Neural cell (in vitro differentiated cells): Measurements from ENCODE around the gene LTO1. TPM values are rescaled to one million over a fixed set of nuclear protein-coding genes. Genes with fewer than 3 reads are reported as not detected.

Experiments used
- H2AFZ ChIP-seq: fragments of 200-600, 300-800 bp; sonication (generic), shearing (Covaris generic); 2 replicates; pipeline ENCODE4 v1.6.0; 2014; ENCODE audit warnings: low read depth, mild to moderate bottlenecking, antibody characterized with exemption, low read length, moderate library complexity
- H3F3A ChIP-seq: fragments of 200-600 bp; shearing (Covaris generic); 2 replicates; pipeline ENCODE4 v1.6.1; 2016; ENCODE audit warnings: mild to moderate bottlenecking, moderate library complexity, mixed read lengths, antibody characterized with exemption, low read length; ENCODE audit not compliant: insufficient read depth, poor library complexity, severe bottlenecking
- H3K27ac ChIP-seq: fragments of 200-600, 300-800 bp; sonication (generic), shearing (Covaris generic); 2 replicates; pipeline ENCODE4 v1.5.1; 2014; ENCODE audit warnings: mild to moderate bottlenecking, low read length, moderate library complexity
- H3K27me3 ChIP-seq: fragments of 300-800, 200-600 bp; sonication (generic), shearing (Covaris generic); 2 replicates; pipeline ENCODE4 v1.6.0; 2014; ENCODE audit warnings: mild to moderate bottlenecking, low read depth, low read length, moderate library complexity; ENCODE audit not compliant: insufficient read depth
- H3K36me3 ChIP-seq: fragments of 300-800, 200-600 bp; sonication (generic), shearing (Covaris generic); 2 replicates; pipeline ENCODE4 v1.5.1; 2014; ENCODE audit warnings: mild to moderate bottlenecking, antibody characterized with exemption, low read length, moderate library complexity; ENCODE audit not compliant: insufficient read depth
- H3K4me2 ChIP-seq: fragments of 300-800, 200-600 bp; sonication (generic), shearing (Covaris generic); 2 replicates; pipeline ENCODE4 v1.6.0; 2014; ENCODE audit warnings: mild to moderate bottlenecking, low read length
- H3K4me3 ChIP-seq: fragments of 300-800, 200-600 bp; sonication (generic), shearing (Covaris generic); 2 replicates; pipeline ENCODE4 v1.5.1; 2014; ENCODE audit warnings: mild to moderate bottlenecking, low read length, moderate library complexity
- H3K79me2 ChIP-seq: fragments of 200-600 bp; shearing (Covaris generic); replicated peaks from 2 replicates; pipeline ENCODE4 v1.6.0; 2014; ENCODE audit warnings: mild to moderate bottlenecking, low read length, moderate library complexity; ENCODE audit not compliant: insufficient read depth
- H3K9ac ChIP-seq: fragments of 300-800, 200-600 bp; sonication (generic), shearing (Covaris generic); 2 replicates; pipeline ENCODE4 v1.6.1; 2016; ENCODE audit warnings: mild to moderate bottlenecking, low read length, mixed read lengths
- H3K9me2 ChIP-seq: fragments of 200-600 bp; shearing (Covaris generic); 2 replicates; pipeline ENCODE4 v1.6.1; 2016; ENCODE audit warnings: mild to moderate bottlenecking, low read length, mixed read lengths; ENCODE audit not compliant: insufficient read depth
- H3K9me3 ChIP-seq: fragments of 200-600, 300-800 bp; sonication (generic), shearing (Covaris generic); 2 replicates; pipeline ENCODE4 v1.6.1; 2016; ENCODE audit warnings: mild to moderate bottlenecking, mixed run types, low read length, moderate library complexity, mixed read lengths
- H4K20me1 ChIP-seq: fragments of 200-600 bp; shearing (Covaris generic); 2 replicates; pipeline ENCODE4 v1.6.1; 2016; ENCODE audit warnings: mild to moderate bottlenecking, mixed run types; ENCODE audit not compliant: insufficient read depth
- CTCF ChIP-seq: fragments of 450-650 bp; IDR thresholded peaks from 2 replicates; pipeline ENCODE4 v1.5.1; 2014; ENCODE audit warnings: antibody characterized with exemption, mild to moderate bottlenecking, moderate library complexity; ENCODE audit not compliant: poor library complexity, severe bottlenecking
- EZH2 ChIP-seq: fragments of 200-600, 300-800 bp; shearing (Covaris generic), sonication (generic); IDR thresholded peaks from 2 replicates; pipeline ENCODE4 v1.6.1; 2014; ENCODE audit warnings: antibody characterized with exemption, low read length, borderline replicate concordance, mild to moderate bottlenecking; ENCODE audit not compliant: insufficient read depth, poor library complexity, severe bottlenecking
- POLR2AphosphoS5 ChIP-seq: IDR thresholded peaks from 2 replicates; pipeline ENCODE4 v1.6.1; 2012
- RAD21 ChIP-seq: fragments of 450-650 bp; conservative IDR thresholded peaks from 2 replicates; pipeline ENCODE4 v1.6.1; 2014; ENCODE audit warnings: antibody characterized with exemption, mild to moderate bottlenecking, moderate library complexity
- polyA plus RNA-seq: library from polyadenylated mRNA; depleted of rRNA; stranded (reverse); fragments of >200 nt; gene quantifications from 2 replicates; pipeline ENCODE4 v1.2.3, GENCODE V29; 2014

Gene LTO1
- polyA plus RNA-seq, 1 donor from 2014 or later: 44.4 TPM

DNA sequence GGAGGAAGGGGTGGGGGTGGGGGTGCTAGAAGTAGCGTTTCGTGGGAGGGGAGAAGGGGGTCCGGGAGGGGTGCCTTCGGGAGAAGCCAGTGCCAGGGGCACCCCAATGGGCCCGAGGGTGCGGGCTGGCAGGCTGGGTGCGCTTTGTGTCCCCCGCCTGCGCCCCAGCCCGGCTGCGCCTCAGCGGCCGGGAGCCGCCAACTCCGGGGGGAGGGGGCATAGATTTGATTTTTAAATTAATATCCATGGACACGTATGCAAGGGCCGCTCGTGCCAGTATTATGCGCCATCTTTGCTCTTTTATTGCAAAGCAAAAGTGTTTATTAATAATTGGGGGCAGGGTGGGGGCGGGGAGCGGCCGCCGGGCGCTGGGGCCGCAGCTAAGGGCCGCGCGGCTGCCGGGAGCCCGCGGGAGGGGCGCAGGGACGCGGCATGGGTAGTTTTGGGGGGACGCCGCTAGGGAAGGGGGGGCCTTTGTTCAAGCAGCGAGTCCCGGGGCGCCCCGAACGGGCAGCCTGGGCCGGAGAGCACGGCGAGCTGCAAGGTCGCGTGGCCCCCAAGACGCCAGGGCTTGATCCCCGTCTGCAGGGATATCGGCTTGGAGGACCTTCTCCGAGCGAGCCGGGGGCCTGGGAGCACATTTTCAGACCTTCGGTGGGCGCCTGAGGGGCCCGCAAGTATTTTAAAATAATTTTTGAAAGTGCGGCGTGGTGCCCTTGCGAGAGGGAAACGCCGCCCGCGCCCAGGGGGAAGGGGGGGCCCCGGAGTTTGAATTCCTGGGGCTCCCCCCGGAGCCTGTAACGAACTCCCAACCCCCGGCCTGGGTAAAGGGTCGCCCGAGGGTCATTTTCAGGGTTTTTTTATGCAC, 33.2 kb downstream of the LTO1 start:
- no peaks in the 10 kb centered on the region for H3K9me3 ChIP-seq
- H3K9ac ChIP-seq: no peak overlapping the region
- H3K9me2 ChIP-seq: no peaks in the 10 kb centered on the region
- no peak overlapping the region for H3K27ac ChIP-seq
- no peak overlapping the region for H2AFZ ChIP-seq
- H3K4me3 ChIP-seq: peak overlapping the region; percentile 40
- peaks cover 71% of the 10 kb centered on the region for H3K27me3 ChIP-seq
- H3F3A ChIP-seq: no peaks in the 10 kb centered on the region
- H4K20me1 ChIP-seq: no peaks in the 10 kb centered on the region
- no peaks in the 10 kb centered on the region for H3K79me2 ChIP-seq
- no peaks in the 10 kb centered on the region for H3K36me3 ChIP-seq
- H3K4me2 ChIP-seq: no peak overlapping the region
- TF ChIP-seq EZH2: peak; percentile 59
- no peak for TF ChIP-seq CTCF

DNA sequence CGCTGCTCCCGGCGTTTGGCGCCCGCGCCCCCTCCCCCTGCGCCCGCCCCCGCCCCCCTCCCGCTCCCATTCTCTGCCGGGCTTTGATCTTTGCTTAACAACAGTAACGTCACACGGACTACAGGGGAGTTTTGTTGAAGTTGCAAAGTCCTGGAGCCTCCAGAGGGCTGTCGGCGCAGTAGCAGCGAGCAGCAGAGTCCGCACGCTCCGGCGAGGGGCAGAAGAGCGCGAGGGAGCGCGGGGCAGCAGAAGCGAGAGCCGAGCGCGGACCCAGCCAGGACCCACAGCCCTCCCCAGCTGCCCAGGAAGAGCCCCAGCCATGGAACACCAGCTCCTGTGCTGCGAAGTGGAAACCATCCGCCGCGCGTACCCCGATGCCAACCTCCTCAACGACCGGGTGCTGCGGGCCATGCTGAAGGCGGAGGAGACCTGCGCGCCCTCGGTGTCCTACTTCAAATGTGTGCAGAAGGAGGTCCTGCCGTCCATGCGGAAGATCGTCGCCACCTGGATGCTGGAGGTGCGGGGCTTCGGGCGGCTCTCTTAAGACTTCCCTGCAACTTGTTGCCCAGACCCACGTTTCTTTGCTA, 34.1 kb downstream of the LTO1 start, which contains the start of gene CCND1:
Gene CCND1, plus strand, starts transcription at position 162 of the 587 bp plus-strand sequence. Its CDS starts 158 bp downstream, at position 320.
- Histone ChIP-seq H3K9me3 (no peaks in the 10 kb centered on the region), H3K4me3 (peak within 1 kb of the TSS; percentile 51), H3K9me2 (no peaks in the 10 kb centered on the region), H3K27ac (no peak within 1 kb of the TSS), H3F3A (no peaks in the 10 kb centered on the region), H3K9ac (no peak within 1 kb of the TSS), H3K79me2 (no peaks in the 10 kb centered on the region), H3K36me3 (no peaks in the 10 kb centered on the region), H4K20me1 (no peaks in the 10 kb centered on the region), H2AFZ (no peak within 1 kb of the TSS), H3K27me3 (peaks cover 75% of the 10 kb centered on the region), H3K4me2 (no peak within 1 kb of the TSS)
- peak; percentile 20 for TF ChIP-seq CTCF
- peak; percentile 7 for TF ChIP-seq EZH2
- no peak for TF ChIP-seq POLR2AphosphoS5

- H4K20me1 ChIP-seq: no peaks in the 10 kb centered on the region
- TF ChIP-seq CTCF (no peak), EZH2 (peak; percentile 88), RAD21 (no peak)
- H3K9me2 ChIP-seq: no peaks in the 10 kb centered on the region
- no peak overlapping the region for H3K27ac ChIP-seq
- H3K4me2 ChIP-seq: no peak overlapping the region
- H2AFZ ChIP-seq: no peak overlapping the region
- H3K79me2 ChIP-seq: no peaks in the 10 kb centered on the region
- H3K27me3 ChIP-seq: peaks cover 73% of the 10 kb centered on the region
- no peak overlapping the region for H3K4me3 ChIP-seq
- H3F3A ChIP-seq: no peaks in the 10 kb centered on the region
- H3K36me3 ChIP-seq: no peaks in the 10 kb centered on the region
- no peaks in the 10 kb centered on the region for H3K9me3 ChIP-seq
- no peak overlapping the region for H3K9ac ChIP-seq
Observed at GRCh38 chr11:69640260-69640994, 34.7 kb downstream of the LTO1 start.
